Right lung (tissue), 5 donors: ENCODE data around the gene ARHGAP4. TPM values are rescaled to one million over a fixed set of nuclear protein-coding genes. Genes with fewer than 3 reads are reported as not detected.

Experiments used
- DNase-seq, 2 donors: peaks; one replicate each; pipeline ENCODE4 v3.0.0-alpha.2; 2013
- polyA plus RNA-seq, 5 donors: library from polyadenylated mRNA; unstranded; fragments of 120-200 nt; gene quantifications; one replicate each; pipeline versions ENCODE4 v1.2.1 to v1.2.3, GENCODE V29; 2013; ENCODE audit warnings: inconsistent platforms in 1 of 5, low replicate concordance in 1 of 5; ENCODE audit not compliant: insufficient read length in 5 of 5, insufficient read depth in 1 of 5

ARHGAP4 gene
- polyA plus RNA-seq, 5 donors = 17.1 to 29.6 (median 25.4) TPM

DNA sequence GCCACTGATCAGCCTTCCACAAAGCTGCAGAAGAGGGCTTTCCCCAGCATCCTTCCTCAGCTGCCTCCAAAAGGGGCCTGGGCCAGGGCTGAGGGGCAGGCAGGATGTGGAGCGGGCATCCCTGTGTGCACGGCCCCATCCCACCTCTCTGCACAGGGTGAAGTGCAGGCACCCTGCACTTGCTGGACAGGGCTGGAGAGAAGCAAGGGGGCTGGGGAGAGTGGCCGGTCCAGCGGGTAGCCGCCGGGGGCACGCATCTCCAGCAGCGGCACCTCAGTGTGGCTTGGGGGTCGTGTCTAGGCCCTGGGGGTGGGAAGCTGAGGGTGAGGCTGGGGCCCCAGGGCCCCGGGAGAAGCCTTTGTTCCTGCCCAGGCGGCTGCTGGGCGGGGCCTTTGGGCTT lies 18.6 kb downstream of the ARHGAP4 start:
- DNase-seq = no peak

- no peak for DNase-seq
Measured at GRCh38 chrX:153906126-153906917, 19.7 kb downstream of the ARHGAP4 start.

DNA sequence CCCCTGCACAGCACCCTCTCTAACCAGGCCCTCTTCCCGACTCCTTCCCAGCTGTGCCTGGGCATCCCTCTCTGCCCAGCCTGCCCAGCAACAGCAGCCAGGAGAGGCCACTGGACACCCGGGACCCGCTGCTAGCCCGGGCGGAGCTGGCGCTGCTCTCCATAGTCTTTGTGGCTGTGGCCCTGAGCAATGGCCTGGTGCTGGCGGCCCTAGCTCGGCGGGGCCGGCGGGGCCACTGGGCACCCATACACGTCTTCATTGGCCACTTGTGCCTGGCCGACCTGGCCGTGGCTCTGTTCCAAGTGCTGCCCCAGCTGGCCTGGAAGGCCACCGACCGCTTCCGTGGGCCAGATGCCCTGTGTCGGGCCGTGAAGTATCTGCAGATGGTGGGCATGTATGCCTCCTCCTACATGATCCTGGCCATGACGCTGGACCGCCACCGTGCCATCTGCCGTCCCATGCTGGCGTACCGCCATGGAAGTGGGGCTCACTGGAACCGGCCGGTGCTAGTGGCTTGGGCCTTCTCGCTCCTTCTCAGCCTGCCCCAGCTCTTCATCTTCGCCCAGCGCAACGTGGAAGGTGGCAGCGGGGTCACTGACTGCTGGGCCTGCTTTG lies 20.5 kb downstream of the ARHGAP4 start:
- no peak for DNase-seq

DNA sequence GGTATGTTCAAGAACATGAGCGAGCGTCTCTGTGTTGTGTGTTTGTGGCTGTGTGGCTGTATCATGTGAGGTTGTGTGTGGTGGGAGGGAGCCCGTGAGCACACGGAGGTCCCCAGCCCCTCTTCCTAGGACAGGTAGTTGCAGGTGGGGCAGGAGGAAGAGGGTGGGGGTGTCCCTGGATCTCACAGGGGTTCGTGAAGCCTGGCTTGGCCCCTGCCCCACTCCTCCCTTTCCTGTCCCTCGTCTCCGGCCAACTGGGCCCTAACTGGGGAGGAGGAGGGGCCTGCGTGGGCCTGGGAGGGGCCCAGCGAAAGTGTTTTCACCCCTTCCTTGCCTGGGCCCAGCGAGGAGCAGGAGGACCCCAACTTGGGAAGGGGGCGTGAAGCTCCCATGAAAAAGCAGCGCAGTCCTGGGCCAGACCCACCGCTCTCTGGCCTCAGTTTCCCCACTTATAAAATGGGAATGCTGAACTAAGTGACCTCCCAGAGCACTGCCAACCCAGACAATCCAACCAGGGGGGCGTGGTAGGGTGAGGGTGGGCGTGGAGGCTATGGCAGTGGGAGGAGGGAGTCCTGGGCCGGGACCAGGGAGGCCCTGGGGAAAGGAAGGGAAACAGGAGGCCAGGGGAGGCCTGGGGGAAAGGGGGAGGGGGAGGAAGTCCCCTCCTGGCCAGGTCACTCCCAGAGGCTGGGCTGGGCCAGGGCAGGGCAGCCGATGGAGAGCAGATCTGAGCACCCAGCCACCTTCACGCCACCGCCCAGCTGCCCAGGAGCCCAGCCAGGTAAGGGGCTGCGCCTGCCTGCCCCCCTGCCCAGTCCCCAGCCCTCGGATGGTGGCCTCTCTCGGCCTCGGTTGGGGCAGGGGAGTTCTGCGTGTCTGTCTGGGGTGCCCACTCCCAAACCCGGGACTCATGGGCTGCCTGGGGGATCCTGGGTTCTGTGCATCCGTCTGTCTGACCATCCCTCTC lies 21.8 kb downstream of the ARHGAP4 start, which contains the start of gene AVPR2:
Gene AVPR2, plus strand, starts transcription at position 683 of the 967 bp plus-strand sequence. CDS start 473 bp downstream, outside the sequence.
- DNase-seq = no peak

GRCh38 chrX:153903238-153903980 lies 22.7 kb downstream of the ARHGAP4 start:
- DNase-seq = no peak

- DNase-seq = no peak
Measured at GRCh38 chrX:153902385-153902784, 23.7 kb downstream of the ARHGAP4 start.

- no peak for DNase-seq
Measured at GRCh38 chrX:153901753-153902140, 24.3 kb downstream of the ARHGAP4 start.

- no peak for DNase-seq
Measured at GRCh38 chrX:153900831-153901752, 25.0 kb downstream of the ARHGAP4 start.

DNA sequence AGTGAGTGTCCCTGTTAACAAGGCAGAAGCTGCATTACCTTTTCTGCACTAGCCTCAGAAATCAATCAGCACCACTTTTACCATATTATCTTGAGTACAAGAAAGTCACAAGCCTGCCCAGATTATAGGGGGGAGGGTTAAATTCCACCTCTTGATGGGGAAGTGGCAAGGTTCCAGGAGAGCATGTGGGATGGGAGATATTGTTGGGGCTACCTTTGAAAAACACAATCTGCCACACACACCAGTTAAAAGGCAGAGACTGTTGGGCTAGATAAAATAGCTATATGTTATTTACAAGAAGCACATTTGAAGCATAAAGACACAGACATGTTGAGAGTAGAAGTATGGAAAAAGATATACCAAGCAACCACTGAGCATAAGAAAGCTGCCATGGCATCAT lies 28.2 kb downstream of the ARHGAP4 start:
- DNase-seq = no peak

- no peak for DNase-seq
Measured at GRCh38 chrX:153889123-153889522, 36.9 kb downstream of the ARHGAP4 start.

DNA sequence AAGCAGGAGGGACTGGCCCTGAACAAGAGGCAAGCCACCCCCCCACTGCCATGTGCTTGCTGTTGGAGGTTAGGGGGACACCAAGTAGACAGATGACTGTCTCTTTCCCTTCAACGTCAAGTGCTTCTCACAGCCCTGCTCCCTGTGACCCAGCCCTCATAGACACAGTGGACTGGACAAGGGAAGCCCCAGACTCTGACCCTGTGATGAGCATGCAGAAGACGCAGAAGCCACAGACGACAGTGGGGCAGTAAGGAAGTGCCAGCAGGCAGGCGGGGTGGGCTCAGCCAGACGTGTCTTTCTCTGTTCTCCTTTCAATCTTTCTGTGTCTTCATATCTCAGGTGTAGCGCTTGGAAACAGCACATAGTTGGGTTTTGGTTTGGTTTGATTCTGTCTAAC lies 37.7 kb downstream of the ARHGAP4 start:
- DNase-seq = no peak

- no peak for DNase-seq
Measured at GRCh38 chrX:153887385-153887784, 38.7 kb downstream of the ARHGAP4 start.

DNA sequence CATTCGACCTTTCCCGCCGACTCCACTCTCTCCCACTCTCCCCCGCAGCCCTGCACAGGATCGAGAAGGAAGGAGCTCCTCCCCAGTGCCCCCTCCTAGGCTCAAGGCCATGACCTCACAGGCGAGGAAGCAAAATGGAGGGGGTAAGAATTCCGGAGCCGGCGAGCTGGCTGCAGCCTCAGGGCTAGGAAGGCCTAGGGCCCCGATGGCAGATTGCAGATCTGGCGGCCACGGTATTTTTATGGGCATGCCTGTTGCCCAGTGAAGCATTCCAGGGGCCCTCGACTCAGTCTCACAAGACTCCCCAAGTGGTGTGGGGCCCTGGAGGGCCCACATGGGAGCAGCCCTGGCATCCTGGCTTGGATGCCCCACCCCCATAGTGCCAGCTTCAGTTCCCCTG lies 39.1 kb downstream of the ARHGAP4 start:
- no peak for DNase-seq

DNA sequence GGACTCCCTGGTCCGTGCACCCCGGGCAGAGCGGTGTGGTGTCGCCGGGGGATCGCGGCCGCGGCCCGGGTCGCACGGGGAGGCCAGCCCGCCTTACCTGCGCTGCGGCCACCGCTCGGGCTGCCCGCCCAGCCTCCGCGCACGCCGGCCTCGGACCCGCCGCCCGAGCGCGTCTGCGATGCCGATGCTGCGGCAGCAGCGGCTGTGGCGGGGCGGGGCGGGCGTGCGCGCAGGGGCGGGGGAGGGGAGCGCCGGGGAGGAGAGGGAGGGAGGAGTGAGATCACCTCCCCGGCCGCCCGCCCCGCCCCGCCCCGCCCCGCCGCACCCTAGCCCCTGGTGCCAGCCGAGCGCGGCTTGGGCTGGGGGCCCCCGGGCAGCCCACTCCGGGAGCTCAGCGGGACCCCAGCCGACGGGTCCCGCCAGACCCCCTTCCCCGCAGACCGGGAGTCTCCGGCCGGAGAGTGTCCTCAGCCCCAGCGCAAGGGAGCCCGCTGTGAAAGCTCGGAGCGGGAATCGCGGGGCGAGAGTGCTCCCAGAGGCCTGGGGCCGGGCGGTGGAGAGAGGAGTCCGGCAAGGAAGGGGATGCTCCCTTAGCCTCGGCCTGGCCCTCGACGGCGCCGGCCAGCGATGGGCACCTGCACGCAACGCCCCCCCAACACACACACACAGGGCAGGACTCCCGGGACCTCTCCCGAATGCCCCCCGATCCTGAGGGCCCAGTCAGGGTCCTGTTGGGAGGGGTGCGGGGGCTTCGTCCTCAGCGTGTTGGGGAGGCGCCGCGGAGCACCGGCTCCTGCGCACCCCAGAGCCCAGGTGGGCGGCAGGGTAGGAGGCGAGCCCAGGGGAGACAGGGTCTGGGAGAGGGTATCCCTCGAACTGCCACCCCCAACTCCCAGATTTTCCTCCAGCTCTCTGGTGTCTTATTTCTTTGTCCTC lies 39.8 kb downstream of the ARHGAP4 start, which contains the start of gene L1CAM:
Gene L1CAM, minus strand, starts transcription at position 206 of the 936 bp plus-strand sequence. CDS start 10,337 bp downstream, outside the sequence.
- no peak for DNase-seq

DNA sequence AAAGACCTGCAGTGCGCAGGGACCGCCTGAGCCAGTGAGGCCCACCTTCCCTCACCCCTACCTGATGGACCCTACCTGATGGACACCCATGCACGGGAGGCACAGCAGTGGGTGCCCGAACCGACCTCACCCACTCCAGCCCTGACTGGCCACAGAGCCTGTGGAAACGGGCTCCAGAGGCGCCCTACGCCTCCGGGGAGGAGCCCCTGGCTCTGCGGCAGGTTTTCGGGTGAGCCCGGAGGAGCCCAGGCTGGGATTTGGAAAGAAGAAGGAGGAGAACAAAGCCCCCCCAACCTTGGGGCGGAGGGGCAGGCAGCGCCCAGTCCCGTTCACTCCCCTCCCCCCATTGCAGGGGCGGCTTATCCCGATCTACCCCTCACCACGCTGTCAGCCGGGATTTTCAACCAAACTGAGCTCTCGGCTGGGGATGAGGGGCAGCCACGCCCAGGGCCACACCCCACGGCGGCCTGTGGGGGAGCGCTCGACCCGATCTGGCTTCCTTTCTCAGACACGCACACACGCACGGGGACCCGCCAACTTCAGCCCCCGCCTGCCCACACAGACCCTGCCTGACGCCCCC lies 40.8 kb downstream of the ARHGAP4 start:
- no peak for DNase-seq

DNA sequence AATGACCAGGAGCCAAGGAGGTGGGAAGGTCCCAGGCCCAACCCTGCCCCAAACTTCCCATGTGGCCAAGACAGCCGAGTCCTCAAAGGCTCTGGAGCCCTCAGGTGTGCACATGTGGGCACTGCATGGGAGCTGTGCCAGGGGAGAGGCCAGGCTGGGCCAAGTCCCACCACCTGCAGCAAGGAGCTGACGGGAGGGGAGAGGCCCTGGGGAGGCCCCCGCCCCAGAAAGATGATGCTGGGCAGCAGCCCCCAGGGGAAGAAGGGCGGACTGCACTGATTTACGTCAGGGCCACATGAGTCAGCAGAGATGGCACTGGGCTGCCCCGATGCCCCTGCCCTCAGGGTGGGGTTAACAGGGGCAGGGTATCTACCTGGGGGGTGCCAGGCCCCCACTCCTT lies 41.5 kb downstream of the ARHGAP4 start:
- no peak for DNase-seq

DNA sequence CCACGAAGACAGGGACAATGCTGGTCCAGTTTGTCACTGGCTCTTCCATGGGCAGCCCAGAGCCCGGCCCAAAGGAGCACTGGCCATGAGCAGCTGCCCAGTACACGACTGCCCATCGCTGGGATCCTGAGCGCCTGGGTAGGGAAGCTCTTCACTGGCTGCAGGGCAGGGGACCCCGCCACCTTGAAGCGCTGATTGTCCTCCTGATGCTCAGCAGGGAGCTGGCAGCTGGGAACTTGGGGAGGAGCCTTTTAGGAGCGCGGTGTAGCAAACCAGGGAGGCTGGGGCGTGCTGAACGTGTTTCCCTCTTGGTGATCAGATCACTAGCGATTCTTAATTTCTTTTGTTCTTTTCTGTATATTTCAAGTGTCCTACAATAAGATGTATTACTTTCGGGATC lies 41.9 kb downstream of the ARHGAP4 start:
- DNase-seq = no peak

GRCh38 chrX:153883163-153883843 lies 42.8 kb downstream of the ARHGAP4 start:
- no peak for DNase-seq
